ENCODE measurements around the gene SERTM1. TPM values are rescaled to one million over a fixed set of nuclear protein-coding genes. Genes with fewer than 3 reads are reported as not detected.

Gene SERTM1
- total and polyA plus RNA-seq, 2 of the 8 experiments (the other 6 are each of a cell fraction or from before 2014, with no cell fraction given): 0.48 to 1.6 TPM

- Histone ChIP-seq H3K18ac (ENCODE audit: extremely low read depth, low read length) (no peak overlapping the region), H3K23me2 (ENCODE audit: low read depth, low read length) (no peaks in the 10 kb centered on the region), H3K79me1 (ENCODE audit: low read depth, low read length) (no peaks in the 10 kb centered on the region), H3K9ac (replicated peaks in 1 of 4; ENCODE audit: extremely low read depth in 1 of 4, low read depth in 3 of 4, low read length in 3 of 4) (no peak overlapping the region), H3K27ac (ENCODE audit: low read depth, low read length) (no peak overlapping the region), H3K4me2 (ENCODE audit: insufficient read depth in 1 of 2, low read depth in 2 of 2, low read length in 2 of 2) (no peak overlapping the region), H4K5ac (ENCODE audit: insufficient read length, low read depth, low read length) (no peak overlapping the region), H2AK5ac (ENCODE audit: low read depth, low read length) (no peak overlapping the region), H3K23ac (ENCODE audit: insufficient read length) (no peak overlapping the region), H2BK20ac (ENCODE audit: low read length) (no peak overlapping the region), H2BK120ac (replicated peaks; ENCODE audit: low read depth, low read length) (no peak overlapping the region), H3K27me3 (replicated peaks in 1 of 4; ENCODE audit: control insufficient read depth in 3 of 4, extremely low read depth in 1 of 4, insufficient read depth in 3 of 4, low read length in 3 of 4) (no peaks in the 10 kb centered on the region), H3K9me3 (ENCODE audit: insufficient read depth in 2 of 2, low read depth in 1 of 2, low read length in 1 of 2) (no peaks in the 10 kb centered on the region), H4K20me1 (replicated peaks in 1 of 2; ENCODE audit: control insufficient read depth in 1 of 2, insufficient read depth in 2 of 2, low read length in 2 of 2) (no peaks in the 10 kb centered on the region), H3K4ac (replicated peaks; ENCODE audit: insufficient read length, low read depth, low read length) (no peak overlapping the region), H4K8ac (ENCODE audit: extremely low read depth, insufficient read depth, low read length) (no peak overlapping the region), H3K4me3 (ENCODE audit: extremely low read depth in 1 of 4, insufficient read depth in 2 of 4, low read depth in 3 of 4, low read length in 4 of 4) (no peak overlapping the region), H3K4me1 (replicated peaks in 1 of 4; ENCODE audit: control insufficient read depth in 3 of 4, insufficient read depth in 4 of 4, low read length in 3 of 4) (no peaks in the 10 kb centered on the region), H2BK15ac (ENCODE audit: low read length) (no peak overlapping the region), H2BK5ac (ENCODE audit: low read depth, low read length) (no peak overlapping the region), H3K36me3 (ENCODE audit: control insufficient read depth in 2 of 4, insufficient read depth in 4 of 4, low read length in 3 of 4) (no peaks in the 10 kb centered on the region), H3K79me2 (ENCODE audit: control insufficient read depth in 1 of 2, insufficient read depth in 2 of 2, low read length in 2 of 2) (no peaks in the 10 kb centered on the region), H2BK12ac (ENCODE audit: low read depth, low read length) (no peak overlapping the region), H3K56ac (replicated peaks; ENCODE audit: insufficient read length, low read depth, low read length) (no peak overlapping the region), H2AFZ (ENCODE audit: low read length) (no peak overlapping the region), H4K91ac (replicated peaks; ENCODE audit: insufficient read length, low read length) (no peak overlapping the region), H3K14ac (ENCODE audit: insufficient read length) (no peak overlapping the region)
- no peak for FAIRE-seq
- DNase-seq (ENCODE audit: low read depth in 1 of 2, low spot score in 2 of 2): no peak
- CTCF ChIA-PET (ENCODE audit: partially characterized antibody): interaction anchor here (0.6 to 1.0 kb wide), 3 partner anchors 9 to 268 kb away, joined by 3 to 5 read pairs (median 3); no protein-coding TSS in a partner anchor
- WGBS, 2 experiments (ENCODE audit: extremely low coverage in 1 of 2, insufficient coverage in 1 of 2, insufficient read length in 1 of 2, insufficient replicate concordance in 2 of 2, low coverage in 1 of 2, low lambda C conversion rate in 2 of 2, missing lambda C conversion rate in 1 of 2): 87% methylated on average over 1 of the region's 1 CpG; no CpG with 5 or more reads in 1 of the 2 experiments
- POLR2A ChIA-PET (ENCODE audit: partially characterized antibody): no interaction called here
- TF ChIP-seq RBBP5 (IDR thresholded peaks at IDR 0.05; ENCODE audit: borderline replicate concordance, low read depth, low read length) (no peak), RXRA (IDR thresholded peaks at IDR 0.05; ENCODE audit: insufficient read depth, low read depth, low read length) (no peak), CEBPB (IDR thresholded peaks at IDR 0.05; ENCODE audit: low read depth, low read length) (no peak)
Observed at GRCh38 chr13:36685927-36686326, 12.1 kb downstream of the SERTM1 start.
